Frontal cortex (tissue), 4 donors: ENCODE data around the gene FNBP1L. TPM values are rescaled to one million over a fixed set of nuclear protein-coding genes. Genes with fewer than 3 reads are reported as not detected.

ENCODE experiments used
- DNase-seq, 2 donors: peaks; one replicate each; pipeline ENCODE4 v3.0.0; 2012; ENCODE audit warnings: low spot score in 2 of 2
- FAIRE-seq: peaks from 2 replicates; lab custom pipeline; 2012; peaks lifted over from hg19 to GRCh38; lab: Jason Lieb, UNC
- total RNA-seq: library from RNA; depleted of rRNA; stranded (reverse); fragments of >200 nt; gene quantifications from one replicate; pipeline ENCODE4 v1.2.3, GENCODE V29; 2014
- donor health status: control.
- donor health status: control.
- donor health status: control.

The FNBP1L gene
- 254 TPM for total RNA-seq

GRCh38 chr1:93447481-93448291 lies at the start of gene FNBP1L:
TSS of gene FNBP1L (plus strand) at chr1:93448118. CDS start at chr1:93448282, 164 bp downstream.
- FAIRE-seq (no peak), DNase-seq (peak; percentile 81 to 82)

- no peak for DNase-seq
- FAIRE-seq = no peak
Measured at GRCh38 chr1:93399781-93400180, 48.1 kb upstream of the FNBP1L start.

DNA sequence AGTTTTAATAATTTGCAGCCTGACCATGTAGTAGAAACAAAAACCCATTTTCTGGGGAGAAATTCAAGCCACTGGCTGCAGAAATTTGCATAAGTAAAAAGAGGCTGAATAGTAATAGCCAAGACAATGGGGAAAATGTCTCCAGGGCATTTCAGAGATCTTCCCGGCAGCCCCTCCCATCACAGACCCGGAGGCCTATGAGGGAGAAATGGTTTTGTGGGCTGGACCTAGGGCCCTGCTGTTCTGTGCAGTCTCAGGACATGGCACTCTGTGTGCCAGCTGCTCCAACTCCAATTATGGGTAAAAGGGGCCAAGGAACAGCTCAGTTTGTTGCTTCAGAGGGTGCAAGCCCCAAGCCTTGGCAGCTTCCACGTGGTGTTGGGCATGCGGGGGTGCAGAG lies 39.7 kb upstream of the FNBP1L start:
- no peak for FAIRE-seq
- no peak for DNase-seq

DNA sequence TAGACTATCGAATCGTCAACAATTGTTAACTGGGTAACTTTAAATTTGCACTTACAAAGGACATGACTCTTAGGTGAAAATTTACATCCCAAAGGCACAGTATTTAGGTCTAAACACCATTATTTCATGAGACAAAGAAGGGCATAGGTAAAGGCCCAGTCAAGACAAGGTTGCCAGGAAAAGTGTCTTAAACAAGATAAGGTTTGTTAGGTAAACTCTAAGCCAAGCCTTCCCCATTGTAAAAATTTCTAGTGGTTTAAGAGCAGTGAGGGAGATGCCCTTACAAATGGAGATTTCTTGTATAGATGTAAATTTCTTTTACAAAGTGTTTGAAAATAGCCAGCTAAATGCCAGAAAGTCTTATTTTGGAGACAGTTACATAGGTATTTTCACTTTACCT lies 36.9 kb upstream of the FNBP1L start:
- FAIRE-seq = no peak
- DNase-seq = no peak

DNA sequence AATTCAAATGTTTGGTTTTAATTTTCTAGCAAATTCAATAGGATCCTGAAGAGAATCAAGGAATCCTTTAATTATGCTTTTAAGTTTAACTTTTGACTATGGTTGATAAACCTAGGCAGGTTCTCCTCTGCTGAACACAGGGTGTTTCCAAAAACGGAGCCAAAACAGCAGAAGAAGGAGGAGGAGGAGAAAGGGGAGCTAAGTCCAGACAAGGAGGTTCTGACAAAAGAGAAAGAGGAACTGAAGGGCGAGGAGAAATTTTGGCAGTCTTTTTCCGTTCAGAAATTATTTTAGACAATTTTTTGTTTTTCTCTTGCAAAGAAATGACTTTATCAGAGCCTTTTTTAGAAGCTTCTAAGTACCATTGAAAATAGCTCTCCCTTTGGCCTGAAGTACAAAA lies 33.2 kb upstream of the FNBP1L start:
- FAIRE-seq = no peak

DNA sequence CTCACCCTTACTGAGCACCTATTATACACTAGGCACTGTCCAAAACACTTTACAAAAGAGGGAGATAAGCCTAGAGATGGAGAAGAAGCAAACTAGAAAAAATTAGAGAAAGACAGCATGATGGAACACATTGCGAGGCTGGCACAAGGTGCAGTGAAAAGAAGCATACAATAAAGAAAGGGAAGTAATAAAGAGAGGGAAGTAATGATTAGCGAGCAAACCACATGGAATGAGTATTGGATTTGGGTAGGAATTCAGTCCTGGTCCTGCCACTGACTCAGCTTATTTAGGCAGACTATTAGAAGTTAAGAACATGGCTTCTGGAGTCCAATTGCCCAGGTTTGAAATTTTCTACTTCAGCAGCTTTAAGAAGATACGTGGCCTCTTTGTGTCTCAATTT lies 32.6 kb upstream of the FNBP1L start:
- no peak for FAIRE-seq

More for the DNA sequence above, 33.2 kb upstream of the FNBP1L start:
- no peak for DNase-seq

GRCh38 chr1:93416183-93416582 lies 31.7 kb upstream of the FNBP1L start:
- FAIRE-seq (no peak), DNase-seq (no peak)

More for the DNA sequence above, 32.6 kb upstream of the FNBP1L start:
- DNase-seq = no peak

GRCh38 chr1:93419344-93419743 lies 28.6 kb upstream of the FNBP1L start:
- DNase-seq (no peak), FAIRE-seq (no peak)

GRCh38 chr1:93420400-93420799 lies 27.5 kb upstream of the FNBP1L start:
- FAIRE-seq (peak; percentile 95), DNase-seq (no peak)

GRCh38 chr1:93426181-93426580 lies 21.7 kb upstream of the FNBP1L start:
- FAIRE-seq = no peak
- DNase-seq = no peak

DNA sequence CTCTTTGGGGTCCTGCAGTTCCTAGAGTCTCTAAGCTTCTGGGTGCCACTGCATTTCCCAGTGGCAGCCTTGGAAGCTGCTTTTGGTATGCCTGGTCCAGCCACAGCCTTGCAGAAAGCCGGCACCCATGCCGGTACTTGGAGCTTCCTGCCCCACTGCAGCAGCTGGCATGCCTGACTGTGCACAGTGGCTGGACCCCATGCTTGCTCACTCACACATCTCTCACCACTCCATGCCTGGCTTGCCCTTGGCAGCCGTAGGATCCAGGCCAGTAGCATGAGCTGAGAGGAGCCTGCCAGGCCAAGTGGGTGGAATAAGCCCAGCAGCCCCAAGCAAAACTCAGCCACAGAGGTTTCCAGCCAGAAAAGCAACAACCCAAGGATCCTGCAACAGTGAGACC lies 20.3 kb upstream of the FNBP1L start:
- no peak for DNase-seq
- FAIRE-seq = no peak

DNA sequence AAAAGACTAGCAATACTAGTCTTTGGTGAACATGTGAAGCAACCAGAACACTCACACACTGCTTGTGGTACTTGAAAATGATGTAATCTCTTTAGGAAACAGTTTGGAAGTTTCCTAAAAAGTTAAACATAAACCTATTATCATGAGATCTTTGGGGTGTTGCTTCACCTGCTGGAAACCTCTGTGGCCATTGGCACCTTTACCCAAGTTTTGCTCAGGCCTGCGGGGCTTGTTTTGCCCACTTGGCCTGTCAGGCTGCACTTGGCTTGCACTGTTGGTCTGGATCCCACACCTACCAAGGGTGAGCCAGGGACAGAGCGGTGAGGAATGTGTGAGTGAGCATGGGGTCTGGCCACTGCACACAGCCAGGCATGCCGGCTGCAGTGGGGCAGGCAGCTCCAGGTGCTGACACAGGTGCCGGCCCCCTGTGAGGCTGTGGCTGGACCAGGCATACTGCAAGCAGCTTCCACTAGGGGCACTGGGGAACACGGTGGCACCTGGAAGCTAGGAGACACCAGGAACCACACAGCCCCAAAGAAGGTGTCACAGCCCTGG lies 14.4 kb upstream of the FNBP1L start:
- no peak for FAIRE-seq
- no peak for DNase-seq

GRCh38 chr1:93434088-93434487 lies 13.8 kb upstream of the FNBP1L start:
- FAIRE-seq (no peak), DNase-seq (no peak)

DNA sequence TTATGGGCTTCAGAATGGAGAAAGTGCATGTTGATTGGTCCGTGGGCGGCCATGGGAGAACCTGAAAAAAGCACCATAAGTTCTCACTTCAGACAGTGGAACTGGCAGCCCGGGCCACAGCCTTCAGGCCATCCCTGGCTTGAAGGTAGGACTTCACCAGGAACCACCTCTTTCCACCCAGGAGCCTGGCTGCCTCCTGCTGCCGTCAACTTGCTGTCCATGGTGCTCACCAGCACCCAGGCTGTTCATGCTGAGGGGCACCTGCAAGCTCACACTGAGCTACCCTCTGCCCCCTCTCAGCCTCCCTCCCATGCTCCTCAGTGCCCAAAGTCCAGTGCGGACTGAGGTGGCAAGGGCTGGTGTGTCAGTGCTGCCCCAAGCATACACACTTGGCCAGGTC lies 12.9 kb upstream of the FNBP1L start:
- DNase-seq (no peak), FAIRE-seq (no peak)

DNA sequence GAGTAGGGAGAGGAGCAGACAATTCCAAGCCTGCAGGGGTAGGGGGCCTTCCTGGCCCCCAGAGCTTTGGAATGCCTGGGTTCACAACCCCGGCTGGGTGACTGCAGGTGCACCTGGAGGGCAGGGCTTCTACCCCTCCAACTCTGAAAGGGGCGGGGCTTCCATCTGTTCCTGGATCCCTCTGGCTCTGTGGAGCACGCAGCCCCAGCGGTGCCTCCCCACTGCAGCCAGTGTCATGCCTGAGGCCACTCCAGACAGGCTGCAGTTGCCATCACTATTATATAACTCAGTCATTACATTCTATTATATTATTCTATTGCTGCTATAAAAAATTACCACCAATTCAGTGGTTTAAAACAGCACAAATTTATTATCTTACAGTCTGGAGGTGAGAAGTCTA lies 12.5 kb upstream of the FNBP1L start:
- FAIRE-seq = no peak
- no peak for DNase-seq

- FAIRE-seq (peak; percentile 3), DNase-seq (no peak)
Measured at GRCh38 chr1:93436496-93436895, 11.4 kb upstream of the FNBP1L start.

GRCh38 chr1:93437976-93438605 lies 9.8 kb upstream of the FNBP1L start:
- DNase-seq (peak in 1 of 2 donors; percentile 59), FAIRE-seq (peak; percentile 86)

DNA sequence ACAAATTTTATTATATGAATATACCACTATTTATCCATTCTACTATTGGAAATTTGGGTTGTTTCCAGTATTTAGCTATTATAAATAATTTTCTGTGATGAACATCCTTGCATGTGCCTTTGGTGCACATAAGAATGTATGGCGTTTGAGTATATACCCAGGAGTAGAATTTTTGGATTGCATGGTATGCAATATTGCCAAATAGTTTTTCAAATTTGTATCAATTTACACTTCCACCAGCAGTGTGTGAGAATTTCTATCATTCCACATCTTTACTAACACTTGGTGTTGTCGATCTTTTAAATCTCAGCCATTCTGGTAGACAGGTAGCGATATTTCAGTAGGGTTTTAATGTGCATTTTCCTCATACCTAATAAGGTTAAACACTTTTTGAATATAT lies 9.2 kb upstream of the FNBP1L start:
- no peak for DNase-seq
- no peak for FAIRE-seq

DNA sequence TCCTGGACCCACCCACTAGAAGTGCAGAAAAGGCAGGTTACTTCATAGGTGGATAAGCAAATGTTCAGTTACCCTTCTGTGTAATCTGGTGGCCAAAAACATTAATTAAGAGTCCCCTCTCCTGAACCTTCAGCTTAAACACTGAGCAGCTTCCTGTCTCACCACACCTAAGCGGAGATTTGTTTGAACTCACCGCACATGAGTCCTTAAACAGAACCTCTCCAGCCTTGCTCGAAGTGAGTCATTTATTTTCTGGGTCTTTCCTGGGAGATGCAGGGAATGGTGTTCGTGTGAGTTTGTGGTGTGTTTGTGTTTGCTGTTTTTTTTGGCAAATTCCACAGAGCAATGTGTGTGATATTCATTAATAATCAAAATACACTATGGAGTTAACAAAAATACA lies 7.6 kb upstream of the FNBP1L start:
- FAIRE-seq = no peak
- no peak for DNase-seq

- DNase-seq (no peak), FAIRE-seq (no peak)
Measured at GRCh38 chr1:93440706-93441105, 7.2 kb upstream of the FNBP1L start.

DNA sequence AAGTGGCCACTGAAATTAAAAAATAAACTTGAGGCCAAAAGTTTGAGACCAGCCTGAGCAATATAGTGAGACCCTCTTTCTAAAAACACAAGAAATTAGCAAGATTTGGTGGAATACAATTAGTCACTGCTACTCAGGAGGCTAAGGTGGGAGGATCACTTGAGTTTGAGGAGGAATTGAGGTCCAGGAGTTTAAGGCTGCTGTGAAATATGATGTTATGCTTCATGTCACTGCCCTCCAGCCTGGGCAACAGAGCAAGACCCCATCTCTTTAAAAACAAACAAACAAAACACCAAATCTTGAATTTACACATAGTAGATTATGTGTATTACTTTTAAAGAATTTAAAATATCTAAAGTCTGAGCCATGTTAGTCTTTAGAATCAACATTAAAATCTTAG lies 6.3 kb upstream of the FNBP1L start:
- DNase-seq (no peak), FAIRE-seq (no peak)
